HEK293T (cell line): Measurements from ENCODE around the gene TFF2.

Experiments
- CTCF ChIA-PET: fragments of 350-600 bp; formaldehyde crosslinking; extraction: SDS; loops from one replicate; lab custom pipeline; 2021; ENCODE audit warnings: antibody characterized with exemption, inconsistent platforms; lab: Yijun Ruan, JAX
- POLR2A ChIA-PET: fragments of 350-600 bp; formaldehyde crosslinking; extraction: SDS; loops from one replicate; lab custom pipeline; 2020; ENCODE audit warnings: antibody characterized with exemption, inconsistent platforms; lab: Yijun Ruan, JAX
- DNase-seq: peaks from one replicate; pipeline ENCODE4 v3.0.0; 2012; ENCODE audit warnings: mixed read lengths; ENCODE audit errors: extremely low spot score
- ARNT ChIP-seq: fragments of 450-650 bp; IDR thresholded peaks from 2 replicates; pipeline ENCODE4 v1.6.1; 2017; ENCODE audit warnings: mild to moderate bottlenecking
- BHLHE40 ChIP-seq: fragments of 450-650 bp; IDR thresholded peaks from 2 replicates; pipeline ENCODE4 v1.6.1; 2016; ENCODE audit warnings: mild to moderate bottlenecking, moderate library complexity, borderline replicate concordance
- CTBP1 ChIP-seq: fragments of 450-650 bp; IDR thresholded peaks from 2 replicates; pipeline ENCODE4 v1.6.1; 2016; ENCODE audit warnings: borderline replicate concordance
- ELF4 ChIP-seq: fragments of 450-650 bp; IDR thresholded peaks from 2 replicates; pipeline ENCODE4 v1.6.1; 2017; ENCODE audit warnings: antibody characterized with exemption
- FOXA1 ChIP-seq: fragments of 450-650 bp; IDR thresholded peaks from 2 replicates; pipeline ENCODE4 v1.6.1; 2016; ENCODE audit warnings: mild to moderate bottlenecking
- FOXK2 ChIP-seq: fragments of 450-650 bp; IDR thresholded peaks from 2 replicates; pipeline ENCODE4 v1.6.1; 2016; ENCODE audit warnings: mild to moderate bottlenecking
- FOXM1 ChIP-seq: fragments of 450-650 bp; IDR thresholded peaks from 2 replicates; pipeline ENCODE4 v1.6.1; 2017; ENCODE audit warnings: mild to moderate bottlenecking, borderline replicate concordance
- HDGF ChIP-seq: fragments of 450-650 bp; IDR thresholded peaks from 2 replicates; pipeline ENCODE4 v1.6.1; 2017; ENCODE audit warnings: antibody characterized with exemption, borderline replicate concordance
- L3MBTL2 ChIP-seq: fragments of 450-650 bp; conservative IDR thresholded peaks from 2 replicates; pipeline ENCODE4 v1.6.1; 2016; ENCODE audit warnings: mild to moderate bottlenecking
- LEF1 ChIP-seq: fragments of 450-650 bp; IDR thresholded peaks from 2 replicates; pipeline ENCODE4 v1.6.1; 2017; ENCODE audit warnings: mild to moderate bottlenecking, borderline replicate concordance
- NFRKB ChIP-seq: fragments of 450-650 bp; IDR thresholded peaks from 2 replicates; pipeline ENCODE4 v1.6.1; 2016; ENCODE audit warnings: mild to moderate bottlenecking, moderate library complexity
- SP1 ChIP-seq: fragments of 450-650 bp; IDR thresholded peaks from 2 replicates; pipeline ENCODE4 v1.6.1; 2017
- SUZ12 ChIP-seq: fragments of 450-650 bp; IDR thresholded peaks from 2 replicates; pipeline ENCODE4 v1.6.1; 2016; ENCODE audit warnings: mild to moderate bottlenecking
- TARDBP ChIP-seq: fragments of 450-650 bp; IDR thresholded peaks from 2 replicates; pipeline ENCODE4 v1.6.1; 2016
- ZNF384 ChIP-seq: fragments of 450-650 bp; IDR thresholded peaks from 2 replicates; pipeline ENCODE4 v1.6.1; 2016
- TF ChIP-seq, protein P1 (sequence below): fragments of 450-650 bp; IDR thresholded peaks from 2 replicates; pipeline ENCODE4 v1.6.1; 2016

Gene TFF2

DNA sequence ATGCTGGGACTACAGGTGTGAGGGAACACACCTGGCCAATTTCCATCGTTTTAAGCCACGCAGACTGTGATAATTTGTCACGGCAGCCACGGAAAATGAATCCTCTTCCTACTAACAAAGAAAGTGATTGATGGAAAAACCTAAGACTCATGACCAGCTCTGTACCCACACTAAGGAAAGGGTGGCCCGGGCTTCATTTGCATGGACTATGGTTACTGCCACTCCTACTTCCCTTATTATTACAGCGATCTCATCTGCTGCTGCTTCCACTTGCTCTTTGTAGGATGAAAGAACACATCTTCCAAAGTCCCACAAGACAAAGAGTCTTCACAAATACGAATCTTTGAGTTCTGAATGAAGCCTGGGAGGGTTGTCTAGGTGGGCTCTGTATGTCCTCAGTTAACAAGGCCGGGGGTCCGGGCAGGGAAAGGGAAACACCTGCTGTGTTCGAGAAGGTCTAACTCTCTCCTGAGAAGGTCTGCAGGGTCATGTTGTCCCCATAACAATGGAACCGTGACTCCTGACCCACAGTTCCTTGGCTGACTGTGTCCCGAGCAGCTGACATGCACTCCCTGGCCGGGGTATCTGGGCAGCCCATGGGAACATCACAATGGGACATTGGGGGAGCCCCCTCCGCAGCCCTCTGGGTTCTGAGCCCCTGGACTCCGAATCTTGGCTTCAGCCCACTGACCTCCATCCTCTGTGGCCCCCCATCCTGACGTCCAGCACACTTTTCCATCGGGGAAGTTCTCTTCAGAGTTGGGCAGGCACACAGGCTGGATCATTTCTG, 28.8 kb upstream of the TFF2 start:
- ChIA-PET CTCF (no interaction called here), POLR2A (no interaction called here)
- TF ChIP-seq SUZ12 = no peak
- no peak for TF ChIP-seq NFRKB
- TF ChIP-seq ZNF384 = no peak
- TF ChIP-seq L3MBTL2 = no peak
- no peak for TF ChIP-seq BHLHE40
- no peak for TF ChIP-seq FOXK2
- no peak for TF ChIP-seq ELF4
- no peak for TF ChIP-seq TARDBP
- no peak for TF ChIP-seq ARNT
- TF ChIP-seq, protein P1, sequence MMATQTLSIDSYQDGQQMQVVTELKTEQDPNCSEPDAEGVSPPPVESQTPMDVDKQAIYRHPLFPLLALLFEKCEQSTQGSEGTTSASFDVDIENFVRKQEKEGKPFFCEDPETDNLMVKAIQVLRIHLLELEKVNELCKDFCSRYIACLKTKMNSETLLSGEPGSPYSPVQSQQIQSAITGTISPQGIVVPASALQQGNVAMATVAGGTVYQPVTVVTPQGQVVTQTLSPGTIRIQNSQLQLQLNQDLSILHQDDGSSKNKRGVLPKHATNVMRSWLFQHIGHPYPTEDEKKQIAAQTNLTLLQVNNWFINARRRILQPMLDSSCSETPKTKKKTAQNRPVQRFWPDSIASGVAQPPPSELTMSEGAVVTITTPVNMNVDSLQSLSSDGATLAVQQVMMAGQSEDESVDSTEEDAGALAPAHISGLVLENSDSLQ = no peak
- no peak for TF ChIP-seq LEF1
- TF ChIP-seq CTBP1 = no peak
- TF ChIP-seq FOXM1 = no peak
- TF ChIP-seq FOXA1 = no peak
- no peak for TF ChIP-seq HDGF
- no peak for DNase-seq

DNA sequence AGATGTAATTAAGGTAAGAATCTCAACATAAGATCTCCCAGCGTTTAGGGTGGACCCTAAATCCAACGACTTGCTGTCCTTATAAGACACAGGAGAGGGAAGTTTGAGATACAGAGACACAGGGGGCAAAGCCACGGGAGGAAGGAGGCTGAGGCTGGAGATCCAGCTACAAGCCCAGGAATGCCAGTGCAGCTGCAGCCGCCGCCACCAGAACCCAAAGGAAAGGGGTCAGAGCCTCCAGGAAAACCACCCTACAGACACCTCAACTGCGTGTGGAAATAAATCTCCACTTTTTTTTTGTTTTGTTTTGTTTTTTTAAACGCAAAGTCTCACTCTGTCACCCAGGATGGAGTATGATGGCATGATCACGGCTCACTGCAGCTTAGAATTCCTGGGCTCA, 27.6 kb upstream of the TFF2 start:
- CTCF ChIA-PET = interaction anchor here (0.5 kb wide), 1 partner anchor 82 kb away, joined by 3 read pairs; no protein-coding TSS in a partner anchor

DNA sequence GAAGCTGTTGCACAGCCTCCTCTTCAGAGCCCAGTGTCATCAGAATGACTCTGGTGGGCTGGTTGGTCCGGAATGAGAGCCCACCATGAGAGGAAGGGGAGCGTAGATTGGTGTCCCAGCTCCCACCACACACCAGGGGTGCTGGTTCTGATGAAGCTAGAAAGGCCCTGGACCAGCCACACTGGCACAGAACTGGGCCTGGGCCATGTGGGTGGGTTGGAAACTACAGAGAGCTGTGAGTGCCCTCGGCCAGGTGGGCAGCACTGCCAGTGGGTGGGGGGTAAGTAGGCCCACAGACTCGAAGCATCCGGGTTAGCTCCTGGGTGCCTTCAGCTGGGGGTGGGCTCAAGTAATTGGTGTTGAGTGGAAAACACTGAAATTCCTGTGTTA, 27.2 kb upstream of the TFF2 start:
- ChIA-PET POLR2A (no interaction called here), CTCF (interaction anchor here (0.5 kb wide), 1 partner anchor 83 kb away, joined by 3 read pairs; no protein-coding TSS in a partner anchor)
- TF ChIP-seq ZNF384 (no peak), ELF4 (no peak), LEF1 (no peak), FOXM1 (no peak), FOXK2 (no peak), FOXA1 (no peak), SP1 (no peak), L3MBTL2 (no peak), SUZ12 (no peak), BHLHE40 (no peak), CTBP1 (no peak), TARDBP (no peak), HDGF (no peak), NFRKB (no peak)
- TF ChIP-seq, protein P1 = no peak
- no peak for DNase-seq

More for the DNA sequence above, 27.6 kb upstream of the TFF2 start:
- TF ChIP-seq ARNT = no peak
- no peak for TF ChIP-seq ZNF384
- no peak for TF ChIP-seq TARDBP
- TF ChIP-seq FOXA1 = no peak
- TF ChIP-seq L3MBTL2 = no peak
- no peak for TF ChIP-seq SP1
- TF ChIP-seq FOXK2 = no peak
- TF ChIP-seq NFRKB = no peak
- no peak for DNase-seq
- POLR2A ChIA-PET = no interaction called here

DNA sequence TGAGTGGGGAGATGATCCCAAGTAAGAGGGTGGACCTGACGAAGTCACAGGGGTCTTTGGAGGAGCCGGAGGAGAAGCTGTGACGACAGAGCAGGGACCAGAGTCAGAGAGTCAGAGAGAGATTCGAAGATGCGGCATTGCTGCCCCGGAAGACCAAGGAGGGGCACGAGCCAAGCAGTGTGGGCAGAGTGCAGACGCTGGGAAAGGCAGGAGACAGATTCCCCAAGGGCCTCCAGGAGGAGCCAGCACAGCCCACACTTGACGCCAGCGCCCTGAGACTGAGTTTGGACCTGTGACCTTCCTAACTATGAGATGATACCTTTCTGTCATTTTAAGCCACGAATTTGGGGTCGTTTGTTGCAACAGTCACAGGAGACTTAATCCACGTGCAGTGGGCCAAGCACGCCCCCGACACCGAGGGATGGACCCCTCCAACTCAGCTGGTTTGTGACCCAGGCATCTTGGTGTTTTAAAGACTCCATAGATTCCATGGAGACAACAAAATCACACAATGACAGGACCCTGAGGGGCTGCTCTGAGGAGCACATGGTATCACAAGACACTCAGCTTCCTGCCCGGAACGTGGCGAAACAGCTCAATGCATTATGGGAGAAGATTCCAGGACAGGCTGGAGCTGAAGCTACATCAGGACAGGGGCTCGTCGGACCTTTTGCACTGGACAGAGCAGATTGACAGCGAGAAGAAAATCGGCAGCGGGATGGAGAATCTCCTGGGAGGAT, 26.6 kb upstream of the TFF2 start:
- ChIA-PET POLR2A (no interaction called here), CTCF (no interaction called here)
- no peak for DNase-seq
- no peak for TF ChIP-seq L3MBTL2
- no peak for TF ChIP-seq ZNF384
- no peak for TF ChIP-seq FOXM1
- no peak for TF ChIP-seq SUZ12
- TF ChIP-seq CTBP1 = no peak
- TF ChIP-seq LEF1 = no peak

DNA sequence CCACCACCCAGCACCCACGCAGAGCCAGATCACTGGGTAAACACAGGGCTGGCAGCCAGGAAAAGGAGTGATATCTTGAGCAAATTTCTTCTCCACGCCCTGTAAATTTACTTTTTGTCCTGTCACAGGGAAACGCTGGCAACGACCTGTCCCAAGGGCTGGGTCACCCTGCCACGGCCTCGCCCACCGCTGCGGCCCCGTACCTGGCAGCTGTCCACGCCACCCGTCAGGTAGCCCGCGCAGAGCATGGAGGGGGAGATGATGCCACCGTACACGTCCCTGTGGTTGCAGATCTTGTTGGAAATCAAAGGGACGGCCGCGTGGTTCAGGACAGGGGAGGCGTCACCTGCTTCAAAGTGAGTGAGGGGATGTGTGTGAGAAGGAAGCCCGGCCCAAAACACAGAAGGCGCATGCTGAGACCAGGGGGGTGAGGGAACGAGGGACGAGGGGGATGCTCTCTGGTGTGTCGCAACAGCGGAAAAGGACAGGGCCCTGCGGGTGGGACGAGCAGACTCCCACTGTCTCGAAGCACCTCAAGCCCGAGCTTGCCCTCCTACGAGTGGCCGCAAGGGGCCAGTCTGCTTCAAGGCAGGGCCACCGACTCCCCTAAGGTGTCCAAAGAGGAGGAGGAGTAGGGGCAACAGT, 25.7 kb upstream of the TFF2 start:
- ChIA-PET CTCF (no interaction called here), POLR2A (no interaction called here)
- DNase-seq = no peak
- TF ChIP-seq L3MBTL2 (no peak), NFRKB (no peak), HDGF (no peak), FOXM1 (no peak), ARNT (no peak), ZNF384 (no peak), SUZ12 (no peak), BHLHE40 (no peak), LEF1 (no peak), FOXK2 (no peak), CTBP1 (no peak), SP1 (no peak), FOXA1 (no peak), ELF4 (no peak), TARDBP (no peak)
- TF ChIP-seq, protein P1 = no peak
